HG02884 (cell line): ENCODE results near the gene DCK.
"Not testable (repeated sequence)": the region's sequence is repeated elsewhere in the genome, so short reads cannot be mapped to it uniquely, and the experiment has no call there.

Experiments
- ATAC-seq: cut with Tn5 transposase; IDR thresholded peaks from one replicate; pipeline ENCODE4 v1.9.1; 2021; ENCODE audit warnings: mild to moderate bottlenecking, moderate library complexity; ENCODE audit not compliant: unreplicated experiment

DCK gene

GRCh38 chr4:70999639-71000038 lies 6.2 kb downstream of the DCK start:
- not testable (repeated sequence) for ATAC-seq

GRCh38 chr4:71001363-71001762 lies 7.9 kb downstream of the DCK start:
- ATAC-seq: not testable (repeated sequence)

DNA sequence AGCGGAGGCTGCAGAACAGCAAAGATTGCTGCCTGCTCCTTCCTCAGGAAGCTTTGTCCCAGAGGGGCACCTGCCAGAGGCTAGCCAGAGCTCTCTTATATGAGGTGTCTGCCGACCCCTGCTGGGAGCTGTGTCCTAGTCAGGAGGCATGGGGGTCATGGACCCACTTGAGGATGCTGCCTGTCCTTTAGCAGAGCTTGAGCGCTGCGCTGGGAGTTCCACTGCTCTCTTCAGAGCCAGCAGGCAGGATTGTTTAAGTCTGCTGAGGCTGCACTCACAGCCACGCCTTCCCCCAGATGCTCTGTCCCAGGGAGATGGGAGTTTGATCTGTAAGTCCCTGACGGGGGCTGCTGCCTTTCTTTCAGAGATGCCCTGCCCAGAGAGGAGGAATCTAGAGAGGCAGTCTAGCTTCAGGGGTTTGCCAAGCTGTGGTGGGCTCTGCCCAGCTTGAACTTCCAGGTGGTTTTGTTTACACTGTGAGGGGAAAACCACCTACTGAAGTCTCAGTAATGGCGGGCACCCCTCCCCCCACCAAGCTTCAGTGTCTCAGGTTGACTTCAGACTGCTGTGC lies 10.9 kb downstream of the DCK start:
- ATAC-seq: peak; percentile 23

- not testable (repeated sequence) for ATAC-seq
These were observed 11.6 kb downstream of the DCK start for GRCh38 chr4:71005025-71005424.

- ATAC-seq: peak; percentile 86
These were observed 12.9 kb downstream of the DCK start for GRCh38 chr4:71006203-71006907.

DNA sequence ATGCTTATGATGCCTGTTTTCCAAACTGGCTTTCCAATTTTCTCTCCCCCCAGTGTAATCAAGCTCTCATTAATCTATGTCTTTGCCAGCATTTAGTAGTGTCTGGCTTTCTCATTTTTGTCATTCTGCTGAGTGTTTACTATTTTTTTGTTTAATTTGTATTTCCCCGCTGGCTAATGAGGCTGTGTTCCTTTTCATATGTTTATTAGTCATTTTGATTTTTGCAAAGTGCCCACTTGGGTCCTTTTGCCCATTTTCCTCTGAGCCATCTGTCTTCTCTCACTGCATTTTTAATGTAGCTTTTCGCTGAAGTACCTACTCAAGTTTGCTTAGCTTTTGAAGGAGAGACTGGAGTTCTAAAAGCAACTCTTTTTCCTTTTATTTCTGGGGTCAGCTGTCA lies 14.7 kb downstream of the DCK start:
- no peak for ATAC-seq

- ATAC-seq: no peak
These were observed 15.6 kb downstream of the DCK start for GRCh38 chr4:71009086-71009485.

- peak; percentile 46 for ATAC-seq
These were observed 16.6 kb downstream of the DCK start for GRCh38 chr4:71009890-71010588.

GRCh38 chr4:71011451-71011850 lies 18.0 kb downstream of the DCK start:
- ATAC-seq: no peak

GRCh38 chr4:71017391-71017790 lies 23.9 kb downstream of the DCK start:
- not testable (repeated sequence) for ATAC-seq

DNA sequence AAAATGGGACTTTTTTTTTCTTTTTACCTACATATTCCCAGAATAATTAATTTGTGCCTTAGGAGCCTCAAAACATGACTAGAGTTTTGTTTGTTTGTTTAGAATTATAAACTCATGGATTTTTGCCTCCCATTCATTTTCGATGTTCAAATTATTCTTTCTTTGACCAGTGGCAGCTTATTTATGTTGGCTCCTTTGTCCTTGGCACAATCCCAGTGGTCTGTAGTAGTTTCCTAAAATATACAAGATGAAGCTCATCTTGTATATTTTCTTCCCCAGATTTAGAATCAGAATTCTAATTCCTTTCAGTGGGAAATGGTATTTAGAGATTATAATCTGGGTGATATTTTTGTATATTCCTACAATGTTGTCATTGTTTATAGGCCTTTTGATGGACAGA lies 27.2 kb downstream of the DCK start:
- ATAC-seq: no peak

DNA sequence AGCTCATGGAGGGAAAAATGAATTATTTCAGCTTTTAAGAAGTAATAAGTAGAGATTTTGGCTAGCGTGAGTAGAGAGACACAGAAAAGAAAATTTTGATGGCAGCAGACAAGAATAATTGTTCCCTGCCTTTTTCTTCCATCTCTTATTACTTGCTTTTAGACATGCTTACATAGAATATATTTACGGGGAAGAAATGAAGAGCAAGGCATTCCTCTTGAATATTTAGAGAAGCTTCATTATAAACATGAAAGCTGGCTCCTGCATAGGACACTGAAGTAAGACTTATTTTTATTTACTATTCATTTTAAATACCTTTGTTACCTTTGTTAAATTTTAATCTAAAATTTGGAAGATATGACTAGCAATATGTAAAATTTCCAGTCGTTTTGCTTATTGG lies 32.2 kb downstream of the DCK start:
- no peak for ATAC-seq

GRCh38 chr4:71026086-71026485 lies 32.6 kb downstream of the DCK start:
- ATAC-seq: no peak

DNA sequence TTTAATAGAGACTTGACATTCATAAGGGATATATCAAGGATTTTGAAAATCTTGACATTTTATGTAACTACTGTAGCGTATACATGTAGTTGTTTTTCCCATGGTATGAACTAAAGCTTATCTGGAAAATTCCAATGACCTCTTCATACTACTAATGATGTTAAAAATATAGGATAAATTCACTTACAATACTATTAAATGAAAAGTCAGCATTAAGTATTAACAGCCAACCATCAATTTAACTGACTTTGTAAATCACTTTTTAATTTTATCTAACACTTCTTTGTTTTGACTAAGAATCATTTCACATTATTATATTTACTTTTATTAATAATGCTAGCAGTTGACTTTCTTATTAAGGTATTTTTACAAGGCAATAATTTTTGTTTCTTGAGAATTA lies 34.2 kb downstream of the DCK start:
- no peak for ATAC-seq

DNA sequence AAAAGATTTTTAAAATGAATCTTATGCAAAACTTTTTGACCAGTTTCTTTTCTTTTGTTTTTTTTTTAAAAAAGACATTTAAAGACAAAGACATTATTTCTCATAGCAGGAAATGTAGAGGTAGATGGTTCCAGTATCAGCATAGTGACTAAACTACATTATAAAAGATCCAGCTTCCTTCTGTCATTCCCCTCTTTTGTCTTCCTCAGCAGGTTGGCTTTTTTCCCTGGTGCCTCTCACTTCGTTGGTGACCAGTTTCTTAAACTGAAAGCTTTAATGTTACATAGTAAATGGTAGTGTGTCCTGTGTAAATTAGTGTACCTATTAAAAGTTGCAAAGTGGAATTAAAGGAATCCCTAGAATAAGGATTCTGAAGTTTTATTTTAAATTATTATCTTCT lies 36.1 kb downstream of the DCK start:
- ATAC-seq: no peak

GRCh38 chr4:71032106-71032505 lies 38.7 kb downstream of the DCK start:
- not testable (repeated sequence) for ATAC-seq

GRCh38 chr4:71045256-71045655 lies 51.8 kb downstream of the DCK start:
- ATAC-seq: no peak

GRCh38 chr4:71049395-71049794 lies 55.9 kb downstream of the DCK start:
- no peak for ATAC-seq

GRCh38 chr4:71050809-71051208 lies 57.4 kb downstream of the DCK start:
- no peak for ATAC-seq

- no peak for ATAC-seq
These were observed 58.6 kb downstream of the DCK start for GRCh38 chr4:71052034-71052433.

DNA sequence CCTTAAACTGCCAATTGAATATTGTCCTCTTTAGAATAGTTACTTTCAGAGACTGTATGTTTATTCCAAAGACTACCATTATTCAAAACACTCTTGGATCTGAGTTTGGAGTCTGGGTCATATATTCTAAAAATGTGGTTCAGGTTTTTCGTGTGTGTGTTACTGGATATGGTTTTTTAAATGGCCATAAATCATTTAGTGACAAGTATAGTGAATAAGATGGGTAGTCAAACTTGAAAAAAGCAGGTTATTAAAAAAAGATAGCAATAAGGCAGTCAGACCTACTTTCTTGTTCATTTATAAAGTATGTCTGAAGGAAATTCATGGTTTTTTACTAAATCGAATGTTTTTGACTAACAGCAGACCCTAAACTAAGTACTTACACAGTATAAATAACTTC lies 59.3 kb downstream of the DCK start:
- ATAC-seq: no peak

DNA sequence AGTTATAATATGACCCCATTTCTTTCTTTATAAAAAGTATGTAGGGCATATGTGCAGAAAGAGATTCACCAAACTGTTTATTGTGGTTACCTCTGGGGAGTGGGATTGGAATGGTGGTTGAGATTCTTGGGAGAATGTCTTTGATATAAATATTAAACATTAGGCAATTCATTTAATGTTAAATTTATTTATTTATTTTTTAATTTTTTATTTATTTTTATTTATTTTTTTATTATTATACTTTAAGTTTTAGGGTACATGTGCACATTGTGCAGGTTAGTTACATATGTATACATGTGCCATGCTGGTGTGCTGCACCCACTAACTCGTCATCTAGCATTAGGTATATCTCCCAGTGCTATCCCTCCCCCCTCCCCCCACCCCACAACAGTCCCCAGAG lies 60.2 kb downstream of the DCK start:
- not testable (repeated sequence) for ATAC-seq
